ENCODE data around the gene PRR7.
"Not testable (repeated sequence)": the region's sequence is repeated elsewhere in the genome, so short reads cannot be mapped to it uniquely, and the experiment has no call there.

The PRR7 gene

DNA sequence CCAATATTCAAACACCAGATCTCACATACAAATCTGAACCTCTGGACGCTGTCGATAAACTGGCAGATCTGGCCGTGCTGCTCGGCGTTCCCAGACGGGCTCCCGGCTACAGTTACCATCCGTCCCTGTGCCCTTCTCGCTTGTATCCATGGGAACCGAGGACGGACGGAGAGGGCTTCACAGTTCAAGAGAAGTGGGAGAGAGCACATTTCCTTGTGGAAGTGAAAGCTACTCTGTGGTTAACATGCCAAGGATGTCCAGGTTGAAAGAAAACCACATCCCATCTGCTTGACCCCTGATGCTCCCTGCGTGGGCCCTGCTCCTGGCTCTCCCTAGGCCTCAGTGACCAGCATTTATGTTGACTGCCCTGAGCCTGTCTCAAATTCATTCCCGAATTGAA lies 33.2 kb downstream of the PRR7 start:
- DNase-seq (ENCODE audit: low spot score in 2 of 2) (no peak), ATAC-seq (ENCODE audit: low read depth) (no peak)
- H3K4me1 Mint-ChIP-seq, result peaks cover 18% of the 10 kb centered on the region
- H3K36me3 Mint-ChIP-seq, result peaks cover 2% of the 10 kb centered on the region
- no peaks in the 10 kb centered on the region for H3K9me3 Mint-ChIP-seq
- no peak overlapping the region for H3K4me3 Mint-ChIP-seq
- H3K27ac Mint-ChIP-seq, result no peak overlapping the region
- no peaks in the 10 kb centered on the region for H3K27me3 Mint-ChIP-seq

DNA sequence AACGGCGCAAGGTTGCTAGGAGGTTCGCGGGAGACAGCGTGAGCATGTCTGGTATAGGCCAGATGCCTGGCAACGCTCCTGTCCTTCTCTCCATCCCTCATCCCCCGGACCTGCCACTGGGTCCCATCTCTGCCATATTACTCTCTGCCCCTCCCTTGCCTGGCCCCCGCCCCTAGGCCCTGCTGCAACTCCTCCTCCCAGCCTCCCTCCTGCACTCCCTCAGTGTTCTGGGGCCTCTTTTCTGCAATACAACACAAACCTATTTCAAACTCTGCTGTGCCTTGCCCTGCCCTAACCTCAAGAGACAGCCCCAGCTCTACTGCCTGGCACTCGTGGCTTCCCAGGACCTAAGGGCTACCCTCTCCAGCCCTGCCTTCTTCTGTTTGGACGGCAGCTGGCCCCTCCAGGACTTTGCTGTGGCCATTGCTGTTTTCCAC lies 35.8 kb downstream of the PRR7 start:
- DNase-seq (ENCODE audit: low spot score in 2 of 2) (no peak), ATAC-seq (ENCODE audit: low read depth) (no peak)
- H3K36me3 Mint-ChIP-seq, result peaks cover 4% of the 10 kb centered on the region
- no peaks in the 10 kb centered on the region for H3K9me3 Mint-ChIP-seq
- H3K27ac Mint-ChIP-seq, result no peak overlapping the region
- H3K27me3 Mint-ChIP-seq, result no peaks in the 10 kb centered on the region
- H3K4me1 Mint-ChIP-seq, result peaks cover 9% of the 10 kb centered on the region
- no peak overlapping the region for H3K4me3 Mint-ChIP-seq

DNA sequence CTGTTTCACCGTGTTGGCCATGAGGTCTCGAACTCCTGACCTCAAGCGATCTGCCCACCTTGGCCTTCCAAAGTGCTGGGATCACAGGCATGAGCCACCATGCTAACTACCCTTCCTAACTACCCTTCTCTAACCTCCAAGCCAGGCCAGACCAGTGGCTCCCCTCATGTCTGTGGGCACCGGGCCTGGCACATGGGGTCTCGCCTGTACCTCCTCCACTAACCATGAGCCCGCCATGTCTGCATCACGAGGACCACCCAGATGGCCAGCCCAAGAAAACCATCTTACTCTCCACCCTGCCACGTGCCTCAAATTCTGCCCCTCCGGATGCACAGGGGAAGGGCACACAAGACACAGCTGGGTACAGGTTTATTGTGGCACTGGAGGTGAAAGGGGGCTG lies 36.4 kb downstream of the PRR7 start:
- ATAC-seq (ENCODE audit: low read depth), result no peak

DNA sequence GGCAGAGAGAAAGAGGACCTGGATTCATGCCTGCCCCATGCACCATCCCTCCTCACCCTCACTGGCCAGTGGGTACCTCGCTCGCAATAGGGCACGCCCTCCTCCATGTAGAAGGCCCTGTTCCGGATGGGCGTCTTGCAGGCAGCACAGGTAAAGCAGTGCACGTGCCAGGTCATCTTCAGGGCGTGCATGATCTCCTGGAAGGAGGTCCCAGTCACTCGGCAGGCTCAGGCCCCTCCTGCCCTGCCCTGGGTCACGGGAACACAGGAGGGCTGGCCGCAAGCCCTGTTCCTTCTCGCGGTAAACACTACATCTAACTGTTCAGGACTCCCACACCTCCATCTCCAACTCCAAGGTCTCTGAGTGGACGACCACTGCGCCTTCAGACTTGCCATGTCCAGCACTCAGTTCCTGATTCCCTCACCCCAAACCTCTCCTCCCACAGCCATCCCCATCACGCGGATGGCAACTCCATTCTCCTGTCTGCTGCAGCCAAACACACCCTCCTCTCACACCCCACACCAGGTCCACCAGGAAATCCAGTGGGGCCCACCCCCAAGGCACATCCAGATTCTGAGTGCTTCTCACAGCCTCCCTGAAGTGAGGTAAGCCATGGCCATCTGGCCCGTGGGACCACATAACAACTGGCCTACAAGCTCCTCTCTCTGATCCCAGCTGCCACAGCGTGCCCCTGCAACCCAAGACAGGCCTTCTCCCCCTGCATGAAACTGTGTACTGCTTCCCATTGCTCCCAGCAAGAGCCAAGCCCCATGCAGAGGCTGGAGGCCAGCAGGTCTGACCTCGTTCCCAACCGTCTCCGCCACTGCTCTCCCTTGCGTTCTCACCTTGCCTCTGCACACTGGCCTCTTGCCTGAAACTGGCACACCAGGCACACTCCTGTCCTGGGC lies 37.6 kb downstream of the PRR7 start:
- peaks cover 7% of the 10 kb centered on the region for H3K36me3 Mint-ChIP-seq
- no peak overlapping the region for H3K4me3 Mint-ChIP-seq
- no peak for ATAC-seq (ENCODE audit: low read depth)
- H3K27me3 Mint-ChIP-seq, result no peaks in the 10 kb centered on the region
- H3K9me3 Mint-ChIP-seq, result no peaks in the 10 kb centered on the region
- H3K27ac Mint-ChIP-seq, result no peak overlapping the region
- no peak for DNase-seq (ENCODE audit: low spot score in 2 of 2)
- H3K4me1 Mint-ChIP-seq, result peaks cover 5% of the 10 kb centered on the region

More for the DNA sequence above, 36.4 kb downstream of the PRR7 start:
- no peak overlapping the region for H3K4me3 Mint-ChIP-seq
- H3K9me3 Mint-ChIP-seq, result no peaks in the 10 kb centered on the region
- DNase-seq (ENCODE audit: low spot score in 2 of 2), result no peak
- no peak overlapping the region for H3K27ac Mint-ChIP-seq
- peaks cover 6% of the 10 kb centered on the region for H3K36me3 Mint-ChIP-seq
- H3K4me1 Mint-ChIP-seq, result peaks cover 9% of the 10 kb centered on the region
- no peaks in the 10 kb centered on the region for H3K27me3 Mint-ChIP-seq

DNA sequence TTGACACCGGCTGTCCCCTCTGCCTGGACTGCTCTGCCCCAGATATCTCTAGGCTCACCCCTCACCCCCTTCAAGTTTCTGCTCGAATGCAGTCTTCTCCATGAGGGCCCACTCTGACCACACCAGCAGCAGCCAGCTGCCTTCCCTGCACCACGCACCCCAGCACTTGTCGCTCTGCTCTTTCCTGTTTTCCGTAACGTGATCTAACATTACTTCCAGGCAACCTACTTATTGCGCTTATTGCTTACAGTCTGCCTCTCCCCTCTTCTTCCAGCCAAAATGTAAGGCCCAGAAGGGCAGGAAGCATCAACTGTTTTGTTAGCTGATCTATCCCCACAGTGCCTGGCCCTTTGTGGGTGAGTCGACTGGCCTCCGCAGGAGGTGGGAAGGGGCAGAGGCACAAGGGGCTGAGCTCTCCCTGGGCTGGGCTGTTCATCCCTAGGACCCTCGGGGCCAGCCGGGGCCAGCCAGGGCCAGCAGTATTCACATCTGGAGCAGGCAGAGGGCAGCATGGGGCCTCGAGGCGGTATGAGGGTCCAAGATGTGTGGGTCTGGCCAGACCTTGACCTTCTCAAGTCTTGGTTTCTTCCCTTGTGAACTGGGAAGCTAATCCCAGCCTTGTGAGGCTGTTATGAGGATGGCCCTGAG lies 38.4 kb downstream of the PRR7 start:
- H3K27ac Mint-ChIP-seq, result no peak overlapping the region
- H3K4me3 Mint-ChIP-seq, result no peak overlapping the region
- no peak for ATAC-seq (ENCODE audit: low read depth)
- H3K4me1 Mint-ChIP-seq, result peaks cover under 1% of the 10 kb centered on the region
- DNase-seq (ENCODE audit: low spot score in 2 of 2), result no peak
- H3K27me3 Mint-ChIP-seq, result no peaks in the 10 kb centered on the region
- no peaks in the 10 kb centered on the region for H3K9me3 Mint-ChIP-seq
- peaks cover 7% of the 10 kb centered on the region for H3K36me3 Mint-ChIP-seq

DNA sequence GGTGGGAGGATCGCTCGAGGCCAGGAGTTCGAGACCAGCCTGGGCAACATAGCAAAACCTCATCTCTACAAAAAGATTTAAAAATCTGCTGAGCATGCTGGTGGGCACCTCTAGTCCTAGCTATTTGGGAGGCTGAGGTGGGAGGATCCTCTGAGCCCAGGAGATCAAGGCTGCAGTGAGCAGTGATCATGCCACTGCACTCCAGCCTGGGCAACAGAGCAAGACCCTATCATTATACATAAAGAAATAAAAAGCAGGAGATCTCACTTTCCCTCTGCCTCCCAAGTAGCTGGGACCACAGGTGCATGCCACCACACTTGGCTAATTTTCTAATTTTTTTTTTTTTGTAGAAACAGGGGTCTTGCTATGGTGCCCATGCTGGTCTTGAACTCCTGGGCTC lies 39.1 kb downstream of the PRR7 start:
- H3K27me3 Mint-ChIP-seq; H3K9me3 Mint-ChIP-seq; H3K27ac Mint-ChIP-seq; ATAC-seq (ENCODE audit: low read depth); H3K4me1 Mint-ChIP-seq; DNase-seq (ENCODE audit: low spot score in 2 of 2); H3K4me3 Mint-ChIP-seq: not testable (repeated sequence)
- peaks cover 13% of the 10 kb centered on the region for H3K36me3 Mint-ChIP-seq

DNA sequence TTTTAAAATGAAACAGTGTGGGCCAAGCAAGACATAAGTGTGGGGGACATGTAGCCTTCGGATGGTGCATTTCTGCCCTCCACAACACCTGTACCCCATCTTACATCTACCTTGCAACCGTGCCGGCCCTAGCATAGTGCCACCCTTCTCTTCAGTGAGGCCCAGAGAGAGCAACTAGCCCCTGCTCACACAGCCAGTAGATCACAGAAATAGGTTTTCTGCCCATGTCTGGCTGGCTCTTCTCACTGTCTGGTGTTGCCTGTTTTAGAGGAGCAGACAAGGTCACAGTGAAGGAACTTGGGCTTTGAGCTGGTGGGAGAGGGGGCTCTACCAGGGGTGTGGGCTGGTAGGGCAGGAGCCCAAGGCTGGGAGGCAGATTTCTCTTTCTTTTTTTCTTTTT lies 39.6 kb downstream of the PRR7 start:
- Mint-ChIP-seq H3K9me3 (no peaks in the 10 kb centered on the region), H3K4me1 (peaks cover 12% of the 10 kb centered on the region), H3K27me3 (no peaks in the 10 kb centered on the region), H3K4me3 (no peak overlapping the region), H3K27ac (no peak overlapping the region), H3K36me3 (peaks cover 18% of the 10 kb centered on the region)
- no peak for DNase-seq (ENCODE audit: low spot score in 2 of 2)
- no peak for ATAC-seq (ENCODE audit: low read depth)

DNA sequence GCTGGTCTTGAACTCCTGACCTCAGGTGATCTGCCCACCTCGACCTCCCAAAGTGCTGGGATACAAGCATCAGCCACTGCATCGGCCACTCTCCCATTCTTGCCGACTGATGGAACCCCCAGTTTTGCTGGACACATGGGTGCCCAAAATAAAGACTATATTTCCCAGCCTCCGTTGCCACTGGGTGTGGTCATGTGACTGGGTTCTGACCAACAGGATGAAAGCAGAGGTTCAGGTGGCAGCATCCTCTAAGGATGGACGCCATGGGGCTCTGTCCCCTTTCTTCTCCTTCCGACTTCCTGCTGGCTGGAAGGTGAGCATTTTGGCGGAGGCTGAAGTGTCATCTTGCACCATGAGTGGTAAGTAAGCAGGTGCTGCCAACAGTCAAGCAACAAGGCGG lies 40.5 kb downstream of the PRR7 start:
- Mint-ChIP-seq H3K4me3 (no peak overlapping the region), H3K27me3 (no peaks in the 10 kb centered on the region), H3K4me1 (peaks cover 12% of the 10 kb centered on the region), H3K27ac (no peak overlapping the region), H3K9me3 (no peaks in the 10 kb centered on the region), H3K36me3 (peaks cover 19% of the 10 kb centered on the region)
- DNase-seq (ENCODE audit: low spot score in 2 of 2) (no peak), ATAC-seq (ENCODE audit: low read depth) (no peak)

DNA sequence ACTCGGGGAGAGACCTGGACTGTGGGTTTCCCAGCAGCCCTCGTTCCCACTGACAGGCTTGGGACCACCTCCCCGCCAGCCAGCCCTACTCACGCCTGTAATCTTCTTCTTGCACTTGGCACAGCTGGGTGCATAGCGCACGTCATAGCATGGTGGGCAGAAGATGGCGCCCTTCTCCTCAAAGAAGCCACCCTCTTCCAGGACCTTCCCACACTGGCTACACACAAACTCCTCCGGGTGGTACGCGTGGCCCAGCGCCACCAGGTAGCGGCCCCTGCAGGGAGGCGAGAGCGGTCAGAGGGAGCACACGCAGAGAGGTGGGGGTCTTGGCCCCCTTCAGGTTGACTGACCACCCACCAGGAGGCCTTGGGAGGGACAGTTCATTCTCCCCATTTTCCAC lies 41.4 kb downstream of the PRR7 start:
- no peak overlapping the region for H3K27ac Mint-ChIP-seq

DNA sequence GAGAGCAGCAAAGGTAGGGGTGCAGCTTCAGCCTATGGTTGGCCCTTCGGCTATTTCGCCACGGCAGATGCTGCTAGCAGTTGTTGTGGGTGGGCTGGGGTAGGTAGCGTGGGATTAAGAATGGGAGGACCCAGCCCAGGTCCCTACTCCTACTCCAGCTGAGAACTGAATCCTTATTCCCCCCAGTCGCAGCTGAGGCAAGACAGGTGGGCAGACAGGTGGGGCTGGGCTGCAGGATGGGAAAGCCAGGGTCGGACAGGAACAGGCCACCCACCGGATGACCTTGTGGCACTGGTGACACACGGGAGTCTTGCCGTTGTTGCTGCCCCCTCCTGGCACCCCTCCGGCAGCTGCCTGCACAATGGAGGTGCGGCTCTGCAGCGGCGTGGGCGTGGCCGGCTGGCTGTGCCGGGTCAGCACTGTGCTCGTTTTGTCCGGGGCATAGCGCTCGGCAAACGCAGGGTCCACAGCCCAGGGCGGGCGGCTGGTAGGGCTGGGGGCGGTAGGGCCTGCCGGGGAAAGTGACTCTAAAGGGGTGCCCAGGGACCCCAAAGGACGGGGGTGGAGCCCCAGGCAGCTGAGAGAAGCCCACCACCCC lies 42.6 kb downstream of the PRR7 start:
- DNase-seq (ENCODE audit: low spot score in 2 of 2), result no peak
- peaks cover 23% of the 10 kb centered on the region for H3K4me1 Mint-ChIP-seq
- no peak overlapping the region for H3K4me3 Mint-ChIP-seq
- peaks cover 25% of the 10 kb centered on the region for H3K36me3 Mint-ChIP-seq
- no peaks in the 10 kb centered on the region for H3K27me3 Mint-ChIP-seq
- H3K9me3 Mint-ChIP-seq, result no peaks in the 10 kb centered on the region
- no peak overlapping the region for H3K27ac Mint-ChIP-seq
- no peak for ATAC-seq (ENCODE audit: low read depth)

More for the DNA sequence above, 41.4 kb downstream of the PRR7 start:
- no peaks in the 10 kb centered on the region for H3K9me3 Mint-ChIP-seq
- peaks cover 25% of the 10 kb centered on the region for H3K36me3 Mint-ChIP-seq
- H3K4me3 Mint-ChIP-seq, result no peak overlapping the region
- peaks cover 17% of the 10 kb centered on the region for H3K4me1 Mint-ChIP-seq
- no peak for DNase-seq (ENCODE audit: low spot score in 2 of 2)
- no peak for ATAC-seq (ENCODE audit: low read depth)
- H3K27me3 Mint-ChIP-seq, result no peaks in the 10 kb centered on the region

DNA sequence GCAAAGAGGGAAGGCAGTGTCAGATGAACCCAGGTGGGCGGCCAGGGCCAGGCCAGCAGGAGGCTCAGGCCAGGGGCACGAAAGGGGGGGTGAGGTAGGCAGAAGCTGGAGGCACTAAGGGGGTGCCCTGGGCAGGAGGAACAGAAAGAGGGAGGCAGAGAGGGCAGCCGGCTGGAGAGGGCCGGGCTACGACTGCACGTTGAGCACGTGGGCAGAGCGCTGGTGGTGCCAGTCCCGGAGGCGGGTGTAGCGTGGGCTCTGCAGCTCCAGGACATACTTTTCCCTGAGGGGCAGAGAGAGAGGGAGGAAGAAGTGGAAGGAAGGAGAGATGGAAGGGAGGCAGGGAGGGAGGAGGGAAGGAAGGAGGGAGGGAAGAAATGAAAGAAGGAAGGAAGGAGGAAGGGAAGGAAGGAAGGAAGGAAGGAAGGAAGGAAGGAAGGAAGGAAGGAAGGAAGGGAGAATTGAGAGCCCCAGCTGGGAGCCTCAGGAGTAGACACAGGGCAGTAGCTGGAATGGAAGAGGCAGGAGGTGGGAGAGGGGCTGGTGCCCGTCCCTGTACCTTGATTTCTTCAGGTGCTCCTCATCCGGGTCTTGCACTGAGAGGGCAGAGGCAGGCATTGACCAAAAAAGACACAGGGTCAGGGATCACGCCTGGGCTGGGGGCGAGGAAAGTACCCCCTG lies 43.8 kb downstream of the PRR7 start:
- DNase-seq (ENCODE audit: low spot score in 2 of 2) (no peak), ATAC-seq (ENCODE audit: low read depth) (no peak)
- Mint-ChIP-seq H3K27ac (peak overlapping the region; percentile 16), H3K4me3 (no peak overlapping the region), H3K4me1 (peaks cover 31% of the 10 kb centered on the region), H3K9me3 (no peaks in the 10 kb centered on the region), H3K27me3 (no peaks in the 10 kb centered on the region), H3K36me3 (peaks cover 21% of the 10 kb centered on the region)

DNA sequence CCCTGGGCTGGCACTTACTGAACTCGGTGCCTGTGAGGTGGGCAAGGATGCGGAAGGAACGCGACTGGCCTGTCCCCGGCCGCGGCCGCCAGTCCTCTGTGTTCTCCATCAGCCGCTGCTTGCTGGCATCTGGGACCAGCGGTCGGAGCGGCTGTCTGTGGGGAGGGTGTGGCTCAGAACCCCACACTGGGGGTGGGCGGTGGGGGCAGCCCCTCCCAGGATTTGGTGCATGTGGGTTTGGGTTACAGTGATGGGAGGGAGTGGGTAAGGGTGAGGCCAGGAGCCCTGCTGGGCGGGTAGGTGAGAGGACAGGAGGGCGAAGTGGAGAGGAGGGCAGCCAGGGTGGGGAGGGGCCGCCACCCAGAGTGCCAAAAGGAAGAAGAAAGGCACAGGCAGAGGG lies 44.4 kb downstream of the PRR7 start:
- ATAC-seq (ENCODE audit: low read depth), result no peak
- no peaks in the 10 kb centered on the region for H3K9me3 Mint-ChIP-seq
- H3K4me1 Mint-ChIP-seq, result peaks cover 31% of the 10 kb centered on the region
- no peak overlapping the region for H3K27ac Mint-ChIP-seq
- no peak overlapping the region for H3K4me3 Mint-ChIP-seq
- no peaks in the 10 kb centered on the region for H3K27me3 Mint-ChIP-seq
- peaks cover 21% of the 10 kb centered on the region for H3K36me3 Mint-ChIP-seq
- DNase-seq (ENCODE audit: low spot score in 2 of 2), result no peak

DNA sequence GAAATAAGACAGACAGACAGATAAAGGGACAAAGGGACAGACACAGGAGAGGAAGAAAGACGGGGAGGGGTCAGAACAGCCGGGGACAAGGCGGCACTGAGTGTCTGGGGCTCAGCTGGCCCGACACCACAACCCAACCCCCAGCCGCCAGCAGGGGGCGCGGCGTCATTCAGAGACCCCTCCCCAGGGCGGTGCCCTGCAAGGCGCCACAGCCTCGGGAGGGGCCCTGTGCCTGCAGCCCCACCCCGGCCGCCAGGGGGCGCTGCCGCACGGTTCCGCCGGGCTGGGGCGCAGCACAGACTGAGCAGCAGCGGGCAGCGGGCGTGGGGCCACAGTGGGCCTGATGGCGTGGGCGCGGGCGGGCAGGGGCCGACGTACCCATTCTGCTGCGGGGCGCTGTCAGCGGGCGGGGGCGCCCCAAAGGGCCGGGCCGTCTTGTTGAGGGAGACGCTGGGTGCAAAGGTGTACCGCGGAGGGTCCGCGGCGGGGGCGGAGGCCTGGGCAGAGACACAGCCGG lies 44.9 kb downstream of the PRR7 start:
- ATAC-seq (ENCODE audit: low read depth) (no peak), DNase-seq (ENCODE audit: low spot score in 2 of 2) (no peak)
- Mint-ChIP-seq H3K4me1 (peaks cover 32% of the 10 kb centered on the region), H3K4me3 (no peak overlapping the region), H3K36me3 (peaks cover 21% of the 10 kb centered on the region), H3K9me3 (no peaks in the 10 kb centered on the region), H3K27me3 (no peaks in the 10 kb centered on the region), H3K27ac (no peak overlapping the region)
